SHP77 (cell line): ENCODE results near the gene KCTD8.
A peak's percentile ranks its signal among the peaks of the same experiment; 100 is the strongest.

ENCODE experiments used
- DNase-seq, 2 experiments: peaks; one replicate each; lab custom pipeline; 2025; lab: John Stamatoyannopoulos, UW

KCTD8 gene

DNA sequence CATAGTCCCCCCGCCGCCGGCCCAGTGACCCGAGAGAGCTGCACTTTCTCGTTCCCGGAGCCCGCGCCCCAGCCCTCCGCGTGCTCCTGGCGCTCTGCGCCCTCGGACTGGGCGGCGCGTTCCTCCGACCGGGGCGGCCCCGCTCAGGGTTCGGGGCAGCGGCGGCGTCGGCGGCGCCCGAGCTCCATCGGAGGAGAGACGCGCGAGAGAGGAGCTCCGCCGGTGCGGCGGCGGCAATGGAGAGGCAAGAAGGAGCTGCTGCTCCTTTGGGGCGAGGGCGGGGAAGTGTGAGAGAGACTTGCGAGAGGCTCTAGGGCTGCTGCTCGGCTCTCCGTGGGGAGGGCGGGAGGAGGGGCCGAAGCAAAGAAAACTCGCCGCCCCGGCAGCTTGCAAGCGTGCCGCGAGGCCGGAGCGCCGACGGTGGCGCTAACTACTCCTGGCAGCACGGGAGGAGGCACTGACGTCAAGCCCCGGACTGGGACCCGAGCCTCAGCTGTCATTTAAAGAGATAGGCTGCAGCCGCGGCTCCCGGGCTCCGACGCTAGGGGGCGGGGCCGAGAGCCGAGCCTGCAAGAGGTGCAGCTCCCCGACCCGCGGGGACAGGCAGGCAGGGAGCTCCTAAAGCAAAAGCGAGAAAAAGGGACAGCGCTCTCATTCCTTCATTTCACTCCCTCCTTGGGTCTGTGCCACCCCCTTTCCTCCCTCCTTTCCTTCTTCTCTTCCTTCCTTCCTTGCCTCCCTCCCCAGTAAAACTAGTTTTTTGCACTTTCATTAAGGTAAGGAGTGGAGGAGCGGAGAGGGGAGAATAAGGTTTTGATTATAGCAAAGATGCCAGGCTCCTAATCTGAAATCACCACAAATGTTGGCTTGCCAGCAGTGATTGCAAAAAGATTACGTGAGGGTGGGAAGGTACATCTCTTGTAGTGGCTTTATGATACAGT lies at the start of gene KCTD8:
Gene KCTD8, minus strand, starts transcription at position 289 of the 941 bp plus-strand sequence.
- peak; percentile 86 to 87 for DNase-seq

DNA sequence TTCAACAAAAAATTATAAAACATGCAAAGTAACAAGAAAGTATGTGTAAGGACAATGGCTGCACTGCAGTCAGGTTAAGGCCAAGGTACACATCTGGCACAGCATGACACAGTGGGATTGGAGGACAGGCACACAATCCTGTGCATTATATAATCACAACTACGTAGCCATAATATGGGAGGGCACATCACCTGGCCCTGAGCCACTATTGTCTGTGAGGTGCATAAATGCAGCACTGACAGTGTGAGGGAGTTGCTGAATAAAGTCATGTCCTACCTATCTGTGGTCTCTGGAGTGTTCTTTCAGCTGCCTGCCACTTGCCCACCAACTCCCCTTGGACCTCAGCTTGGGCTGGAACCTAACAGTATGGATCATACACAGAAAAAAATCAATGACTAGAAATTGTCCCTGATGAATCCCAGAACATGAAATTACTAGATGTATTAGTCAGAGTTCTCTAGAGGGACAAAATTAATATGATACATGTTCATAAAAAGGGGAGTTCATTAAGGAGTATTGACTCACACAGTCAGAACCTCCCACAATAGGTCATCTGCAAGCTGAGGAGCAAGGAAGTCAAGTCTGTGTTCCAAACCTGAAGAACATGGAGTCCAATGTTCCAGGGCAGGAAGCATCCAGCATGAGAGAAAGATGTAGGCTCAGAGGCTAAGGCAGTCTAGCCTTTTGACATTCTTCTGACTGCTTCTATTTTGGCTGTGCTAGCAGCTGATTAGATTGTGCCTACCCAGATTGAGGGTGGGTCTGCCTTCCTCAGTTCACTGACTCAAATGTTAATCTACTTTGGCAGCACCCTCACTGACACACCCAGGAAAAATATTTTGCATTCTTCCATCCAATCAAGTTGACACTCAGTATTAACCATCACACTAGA lies 46.4 kb upstream of the KCTD8 start:
- no peak for DNase-seq

DNA sequence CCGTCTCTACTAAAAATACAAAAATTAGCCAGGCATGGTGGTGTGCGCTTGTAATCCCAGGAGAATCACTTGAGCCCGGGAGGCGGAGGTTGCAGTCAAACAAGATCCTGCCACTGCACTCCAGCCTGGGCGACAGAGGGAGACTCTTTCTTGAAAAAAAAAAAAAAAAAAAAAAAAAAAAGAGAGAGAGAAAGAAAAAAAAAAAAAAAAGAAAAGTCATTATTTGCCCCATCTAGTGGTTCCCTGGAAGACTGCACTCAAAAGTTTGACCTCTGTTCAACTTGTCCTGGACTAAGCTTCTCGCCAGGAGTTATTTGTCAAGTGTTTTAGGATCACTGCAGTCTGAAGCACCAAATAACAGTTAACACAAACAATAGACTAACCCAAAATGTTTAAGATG lies 45.3 kb upstream of the KCTD8 start:
- no peak for DNase-seq

DNA sequence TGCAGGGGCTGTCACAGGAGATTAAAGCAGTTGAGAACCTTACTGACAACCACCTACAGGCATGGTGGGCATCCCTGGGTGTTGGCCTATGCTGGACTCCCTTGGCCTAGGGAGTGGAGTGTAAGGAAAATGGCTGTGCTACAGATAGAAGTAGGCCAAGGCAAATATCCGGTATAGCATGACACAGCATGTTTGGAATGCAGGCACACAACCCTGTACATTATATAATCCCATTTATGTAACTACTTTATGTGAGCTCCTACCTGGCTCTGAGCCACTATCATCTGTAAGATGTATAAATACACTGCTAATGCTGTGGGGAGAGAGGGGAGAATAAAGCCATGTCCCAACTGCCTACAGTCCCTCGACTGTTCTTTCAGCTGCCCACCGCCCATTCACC lies 38.7 kb upstream of the KCTD8 start:
- DNase-seq = no peak

DNA sequence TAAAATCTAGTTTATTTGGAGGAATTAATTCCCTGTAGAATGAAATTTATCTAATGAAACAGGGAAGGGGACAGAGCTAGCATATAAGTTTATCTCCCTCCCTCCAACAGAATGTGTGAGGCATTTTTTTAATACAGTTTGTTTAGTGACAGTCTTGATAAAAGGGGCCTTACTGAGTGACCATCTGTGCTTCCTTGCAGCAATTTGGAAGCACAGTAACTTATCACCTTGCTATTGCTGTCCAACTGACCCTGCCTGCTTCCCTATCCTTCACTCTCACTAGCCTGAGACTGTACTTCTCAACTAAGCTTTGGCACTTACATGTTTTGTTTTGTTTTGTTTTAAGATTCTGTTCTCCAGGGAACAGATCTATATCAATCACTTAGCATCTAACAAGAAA lies 31.1 kb upstream of the KCTD8 start:
- DNase-seq = no peak

DNA sequence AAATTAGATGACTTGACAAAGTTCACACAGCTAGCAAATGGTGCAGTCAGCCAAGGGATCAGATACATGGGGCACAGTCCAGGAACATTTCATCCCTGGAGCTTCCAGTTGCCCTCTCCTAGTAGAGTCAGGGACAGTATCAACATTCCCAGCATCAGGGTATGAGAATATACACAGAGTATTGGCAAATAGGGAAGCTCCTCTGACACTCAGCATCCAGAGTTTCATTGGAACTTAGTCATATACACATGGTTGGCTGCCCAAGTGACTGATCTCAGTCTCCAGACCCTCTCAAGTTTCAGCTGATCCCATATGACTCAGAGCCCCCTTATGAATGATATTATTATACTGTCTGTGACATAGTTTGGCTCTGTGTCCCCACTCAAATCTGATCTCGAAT lies 13.7 kb upstream of the KCTD8 start:
- DNase-seq = no peak

DNA sequence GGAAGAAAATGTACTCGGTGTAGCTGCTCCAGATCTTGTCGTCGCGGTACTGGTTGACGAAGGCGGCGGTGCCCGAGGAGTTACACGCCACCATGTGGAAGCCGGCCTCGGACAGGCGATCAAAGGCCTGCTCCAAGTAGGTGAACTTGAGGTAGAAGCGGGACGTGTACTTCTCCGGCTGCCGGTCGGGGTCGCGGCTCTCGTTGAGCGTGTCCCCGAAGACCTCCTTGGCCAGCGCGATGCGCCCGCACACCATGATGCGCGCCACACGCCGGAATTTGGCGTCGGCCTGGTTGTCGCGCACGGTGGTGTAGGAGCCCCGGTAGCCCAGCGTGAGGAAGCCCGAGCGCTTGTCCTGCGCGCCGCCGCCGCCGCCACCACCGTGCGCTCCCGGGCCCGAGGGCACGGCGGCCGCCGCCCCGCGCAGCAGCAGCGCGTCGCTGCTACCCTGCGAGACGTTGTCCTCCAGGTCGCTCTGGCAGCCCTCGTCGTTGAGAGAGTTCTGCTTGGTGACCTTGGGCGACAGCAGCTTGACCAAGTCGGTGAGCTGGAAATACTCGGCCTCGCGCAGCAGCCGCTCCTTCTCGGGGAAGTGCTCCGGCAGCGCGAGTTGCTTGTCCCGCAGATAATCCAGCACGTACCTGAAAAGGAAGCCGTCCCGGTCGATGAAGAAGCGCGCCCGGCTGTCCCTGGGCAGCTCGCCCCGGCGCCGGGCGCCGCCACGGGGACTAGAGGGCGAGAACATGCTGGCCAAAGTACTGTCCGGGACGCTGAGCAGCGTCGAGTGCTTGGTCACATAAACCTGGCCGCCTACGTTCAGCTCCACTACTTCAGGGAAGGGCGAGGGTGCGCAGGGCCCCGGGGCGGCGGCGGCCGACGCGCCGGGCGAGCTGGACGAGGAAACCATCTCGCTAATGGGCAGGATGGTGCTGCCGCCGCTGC lies 775 bp downstream of the KCTD8 start:
- peak in 1 of 2 experiments; percentile 45 for DNase-seq

DNA sequence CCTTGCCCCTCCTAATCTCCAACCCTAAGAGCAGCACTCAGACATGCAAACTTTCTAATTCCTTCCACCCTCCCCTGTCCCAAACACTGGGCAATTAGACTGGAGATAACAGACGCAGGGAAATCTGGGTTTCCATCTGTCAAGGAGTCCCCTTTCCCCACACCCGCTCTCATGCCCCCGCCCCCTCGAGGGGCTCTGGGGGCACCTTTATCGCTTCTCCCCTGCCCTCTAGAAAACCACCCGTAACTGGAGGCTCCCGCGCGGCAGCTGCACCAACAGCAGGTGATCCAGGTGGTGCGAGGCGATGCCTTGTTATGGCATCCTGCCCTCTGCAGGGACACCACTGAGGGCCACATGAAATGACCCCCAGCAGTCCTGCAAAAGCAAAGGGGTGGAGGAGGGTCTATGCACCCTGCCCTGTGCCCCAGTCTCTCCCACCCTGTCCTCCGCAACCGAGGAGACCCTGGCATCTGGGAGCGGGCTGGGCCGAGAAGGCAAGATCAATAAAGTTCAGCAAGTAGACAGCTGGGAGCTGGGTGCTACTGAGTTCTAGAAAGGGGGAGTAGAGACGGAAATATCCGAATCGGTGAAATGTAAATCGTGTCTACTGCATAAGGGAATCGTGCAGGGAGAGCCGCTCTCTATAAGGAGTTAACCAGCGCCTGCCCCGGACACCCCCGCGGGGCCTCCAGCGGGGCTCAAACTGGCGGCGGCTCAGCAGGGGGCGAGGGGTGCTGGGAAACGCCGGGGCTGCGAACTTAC lies 1.6 kb downstream of the KCTD8 start:
- peak; percentile 14 to 41 for DNase-seq

DNA sequence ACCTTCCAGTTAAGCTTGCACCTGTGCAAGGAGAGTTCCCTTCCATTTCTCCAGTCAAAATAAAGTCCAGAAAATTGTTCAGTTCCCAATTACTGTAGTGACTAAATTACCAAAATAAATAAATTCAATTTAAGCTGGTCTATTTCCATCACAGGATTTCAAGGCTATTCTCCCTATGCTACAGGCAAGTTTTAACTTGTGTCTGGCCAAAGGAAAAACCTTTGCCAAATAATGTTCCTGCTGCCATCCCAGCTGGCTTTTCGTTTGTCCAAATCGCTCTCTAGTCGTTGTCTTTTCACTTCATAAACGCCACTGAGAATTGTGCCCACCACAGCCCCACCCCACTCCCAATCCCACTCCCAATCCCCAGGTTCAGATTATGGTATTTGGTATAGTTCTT lies 2.4 kb downstream of the KCTD8 start:
- DNase-seq = peak in 1 of 2 experiments; percentile 1

DNA sequence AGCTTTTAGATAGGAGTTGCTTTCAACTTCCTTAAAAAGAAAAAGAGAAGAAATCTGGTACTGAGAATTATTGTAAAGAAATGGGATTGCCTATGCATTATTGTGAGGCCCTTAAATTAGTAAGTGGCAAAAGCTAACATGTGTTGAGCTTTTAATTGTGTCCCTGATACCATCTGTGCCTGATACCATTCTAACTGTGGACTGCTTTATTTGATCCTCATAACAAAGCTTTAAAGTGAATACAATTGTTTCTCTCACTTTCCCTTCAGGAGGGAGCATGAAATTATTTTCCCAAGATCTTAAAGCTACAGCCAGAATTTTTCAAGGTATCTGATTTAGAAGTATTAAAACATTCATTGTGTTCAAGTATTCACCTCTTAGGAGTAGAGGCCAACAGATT lies 9.9 kb downstream of the KCTD8 start:
- no peak for DNase-seq

DNA sequence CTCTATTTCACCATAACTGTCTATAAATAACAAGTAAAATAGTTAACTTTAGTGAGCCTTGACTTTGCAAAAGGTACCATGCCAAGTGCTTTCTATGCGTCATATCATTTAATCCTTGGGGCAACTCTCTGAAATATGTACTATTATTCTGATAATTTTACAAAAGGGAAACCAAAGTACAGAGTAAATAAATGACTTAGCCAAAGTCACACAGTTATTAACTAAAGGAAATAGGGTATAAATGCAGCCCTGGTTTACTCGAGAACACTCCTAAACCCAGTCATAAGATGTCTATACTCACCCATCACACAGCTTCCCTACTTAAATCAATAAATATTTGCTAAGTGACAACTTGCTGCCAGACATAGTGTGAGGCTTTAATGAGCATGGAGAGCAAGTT lies 14.4 kb downstream of the KCTD8 start:
- no peak for DNase-seq

DNA sequence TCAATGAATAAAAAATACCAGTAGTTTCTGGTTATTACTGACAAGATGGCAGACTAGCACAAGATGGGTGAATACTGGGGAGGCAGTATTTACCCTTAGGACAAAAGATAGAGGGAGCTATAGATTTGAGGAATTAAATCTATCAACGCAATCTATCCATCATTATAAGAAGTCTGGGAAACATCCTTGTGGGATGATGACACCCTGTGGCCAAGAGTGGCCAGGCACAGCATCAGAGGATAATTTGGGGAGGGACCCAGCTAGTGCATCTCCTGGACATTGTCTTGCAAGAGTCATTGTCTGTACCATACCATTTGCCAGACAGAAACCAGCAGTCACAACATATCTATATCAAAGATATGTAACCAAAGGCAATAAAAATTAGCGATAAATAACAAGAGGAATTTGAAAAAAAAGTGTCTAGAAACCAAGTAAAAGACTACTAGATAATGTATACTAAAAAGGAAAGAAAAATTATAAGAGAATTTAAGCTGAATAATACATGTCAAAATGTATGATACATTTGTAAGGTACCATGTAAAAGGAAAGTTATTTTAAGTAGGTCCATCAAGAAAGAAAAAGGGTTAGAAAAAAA lies 22.9 kb downstream of the KCTD8 start:
- DNase-seq = peak in 1 of 2 experiments; percentile 25

DNA sequence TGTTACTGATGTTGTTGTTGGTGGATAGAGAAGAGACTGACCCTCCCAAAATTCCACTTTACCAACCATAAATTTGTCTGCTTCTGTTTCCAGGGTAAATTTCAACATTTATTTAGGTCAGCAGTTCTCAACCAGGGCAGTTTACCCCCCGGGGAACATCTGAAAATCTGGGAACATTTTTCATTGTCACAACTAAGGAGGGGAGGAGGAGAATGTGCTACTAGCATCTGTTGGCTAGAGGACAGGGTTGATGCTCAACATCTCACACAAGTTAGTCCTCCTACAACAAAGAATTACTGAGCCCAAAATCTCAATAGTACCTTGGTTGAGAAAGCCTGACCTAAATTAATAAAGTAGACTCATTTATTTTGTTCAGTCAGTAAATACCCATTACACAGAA lies 25.7 kb downstream of the KCTD8 start:
- no peak for DNase-seq

DNA sequence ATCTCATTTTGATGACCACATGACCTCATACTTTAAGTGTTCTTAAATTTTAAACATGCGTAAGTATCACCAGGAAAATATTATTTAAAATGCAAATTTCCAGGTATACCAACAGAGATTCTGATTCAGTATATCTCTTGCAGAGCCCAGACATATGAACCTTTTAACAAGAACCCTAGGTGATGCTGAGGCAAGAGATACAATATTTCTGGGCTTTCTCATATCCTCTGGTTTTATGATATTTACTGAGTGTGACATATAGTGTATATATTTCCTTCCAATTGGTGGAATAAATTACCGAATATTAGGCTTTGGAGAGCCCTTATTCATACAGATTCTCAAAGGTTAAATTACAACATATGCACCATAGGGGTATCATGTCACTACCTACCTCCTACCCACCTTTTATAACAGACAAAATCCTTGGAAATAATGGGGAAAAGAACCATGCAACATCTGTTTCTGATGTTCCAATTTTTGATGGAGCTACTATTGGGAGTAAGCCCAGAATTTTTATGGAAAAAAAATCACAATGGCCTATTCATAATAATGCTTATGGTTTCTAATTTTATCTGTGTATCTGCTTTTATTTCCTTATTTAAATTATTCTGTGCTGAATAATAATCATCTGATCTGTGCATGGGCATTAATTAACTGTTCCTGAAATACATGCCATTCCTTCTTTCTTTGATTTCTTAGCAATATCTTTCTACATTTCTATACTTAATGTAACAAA lies 27.1 kb downstream of the KCTD8 start:
- no peak for DNase-seq

DNA sequence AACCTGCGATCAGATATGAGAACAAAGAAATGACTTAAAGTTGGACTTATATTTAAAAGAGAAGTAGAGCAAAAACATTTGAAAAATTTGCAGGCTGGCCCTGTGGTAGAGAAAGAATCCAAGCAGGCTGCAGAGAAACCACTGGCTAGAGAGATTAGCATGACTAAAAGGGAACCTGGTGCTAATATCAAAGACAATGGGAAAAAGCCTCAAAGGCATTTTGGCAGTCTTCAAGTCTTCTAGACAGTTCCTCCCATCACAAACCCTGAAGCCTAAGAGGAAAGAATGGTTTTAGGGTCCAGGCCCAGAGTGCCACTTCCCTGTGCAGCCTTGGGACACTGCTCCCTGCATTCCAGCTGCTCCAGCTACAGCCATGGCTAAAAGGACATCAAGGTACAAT lies 33.4 kb downstream of the KCTD8 start:
- no peak for DNase-seq

DNA sequence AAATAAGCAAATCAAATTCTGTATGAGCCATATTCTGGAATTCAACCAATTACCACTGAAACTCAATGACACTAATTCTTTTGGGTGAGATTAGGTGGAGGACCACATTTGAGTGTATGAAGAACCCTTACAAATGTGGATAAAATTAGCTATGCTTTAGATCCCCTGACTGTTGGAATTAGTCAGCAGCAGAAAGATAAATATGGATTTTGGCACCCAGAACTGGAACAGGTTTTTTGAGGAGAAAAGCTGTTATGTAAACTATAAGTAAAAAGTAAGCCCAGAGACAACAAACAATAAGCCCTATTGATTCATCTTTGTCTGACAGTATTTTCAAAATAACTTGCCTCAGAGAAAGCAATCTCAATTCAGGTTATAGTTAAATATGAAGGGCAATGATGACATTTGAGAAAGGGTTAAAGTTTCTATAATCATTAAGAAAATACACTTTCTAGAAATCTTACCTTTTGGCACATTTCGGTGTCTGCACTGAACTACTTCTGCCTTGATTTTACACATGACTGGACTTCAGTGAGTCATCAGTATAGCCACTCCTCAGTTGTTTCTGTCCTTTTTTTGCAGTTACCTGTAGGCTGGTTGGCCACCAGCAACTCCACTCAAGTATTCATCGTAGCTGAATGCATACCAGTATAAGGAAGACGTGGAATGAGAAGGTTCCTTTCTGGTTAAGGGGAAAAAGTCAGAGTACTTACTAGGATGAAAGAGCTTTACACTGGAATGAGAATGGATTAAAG lies 80.0 kb downstream of the KCTD8 start:
- no peak for DNase-seq

DNA sequence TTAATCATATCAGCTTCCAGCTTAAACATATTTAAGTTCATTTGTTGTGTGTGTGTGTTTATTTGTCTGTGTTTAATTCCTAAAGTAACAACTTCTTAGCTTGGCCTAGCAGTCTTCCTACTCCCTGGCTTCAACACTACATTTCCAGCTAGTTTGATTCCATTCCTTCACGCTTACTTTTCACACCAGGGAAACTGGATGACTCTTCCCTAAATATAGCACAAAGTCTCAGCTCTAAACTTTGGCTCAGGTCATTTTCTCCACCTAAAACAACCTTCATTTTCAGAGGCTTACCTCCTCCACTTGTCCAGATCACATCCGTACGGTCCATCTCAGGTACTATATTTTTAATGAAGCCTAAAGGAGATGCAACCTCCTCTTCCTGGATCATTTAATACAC lies 94.4 kb downstream of the KCTD8 start:
- no peak for DNase-seq

DNA sequence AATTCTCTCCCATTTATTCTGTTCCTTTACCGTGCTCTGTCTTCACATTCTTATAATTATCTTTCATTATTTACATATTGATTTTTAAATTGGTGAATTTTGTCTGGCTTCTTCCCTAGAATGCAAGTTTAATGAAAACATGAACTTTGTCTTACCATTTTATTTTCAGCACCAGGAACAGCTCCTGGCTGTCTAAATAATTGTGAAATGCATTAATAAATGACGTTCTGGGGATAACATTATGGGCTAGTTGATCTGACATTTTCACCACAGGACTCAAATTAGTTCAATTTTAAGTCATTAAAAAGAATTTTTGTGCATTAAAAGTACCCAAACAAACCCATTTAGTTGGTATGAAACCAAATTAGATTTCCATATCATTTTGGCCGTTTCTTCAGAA lies 97.5 kb downstream of the KCTD8 start:
- DNase-seq = no peak

DNA sequence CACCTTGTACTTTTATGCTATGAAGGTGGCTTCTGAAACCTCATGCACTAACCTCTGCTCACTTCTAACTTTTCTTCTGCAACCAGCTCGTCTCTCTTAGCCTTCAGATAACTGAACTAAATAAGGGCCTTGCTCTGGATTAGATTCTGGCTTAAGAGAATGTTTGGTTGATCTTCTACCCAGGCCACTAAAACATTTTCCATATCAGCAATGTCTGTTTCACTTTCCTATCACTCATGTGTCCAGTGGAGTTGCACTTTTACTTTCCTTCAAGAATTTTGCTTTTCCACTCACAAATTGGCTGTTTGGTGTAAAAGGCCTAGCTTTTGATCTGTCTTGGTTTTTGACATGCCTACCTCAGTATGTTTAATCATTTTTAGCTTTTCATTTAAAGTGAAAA lies 105.8 kb downstream of the KCTD8 start:
- DNase-seq = no peak
